ENCODE measurements around the gene B3GNT3.

The B3GNT3 gene

DNA sequence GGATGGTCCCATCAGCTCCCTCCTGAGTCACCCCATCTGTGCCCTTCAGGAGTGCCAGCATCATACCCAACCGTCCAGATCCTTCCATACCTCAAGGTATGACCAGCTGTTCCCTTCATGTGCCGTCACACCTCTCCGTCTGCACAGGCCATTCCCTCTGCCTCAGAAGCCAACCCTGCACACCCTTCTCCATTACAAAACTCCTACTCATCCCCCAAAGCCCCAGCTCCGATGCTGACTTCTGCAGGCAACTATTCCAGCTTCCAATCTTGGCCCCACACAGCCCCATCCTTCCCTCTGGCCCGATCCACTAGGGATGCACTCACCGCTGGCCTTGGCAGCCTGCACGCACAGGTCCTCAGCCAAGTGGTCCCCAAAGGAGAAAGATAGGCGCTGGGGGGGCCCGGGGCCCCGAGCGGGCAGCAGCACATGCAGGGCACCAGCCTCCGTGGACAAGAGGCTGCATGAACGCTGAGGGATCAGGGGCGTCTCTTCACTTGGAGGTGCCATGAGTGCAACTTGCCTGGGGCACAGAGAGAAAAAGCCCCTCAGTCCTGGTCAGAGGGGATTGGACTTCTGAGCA is 49.1 kb downstream of the B3GNT3 start:
- H3K27ac Mint-ChIP-seq: peak overlapping the region; percentile 77
- peak overlapping the region; percentile 90 for H3K4me3 Mint-ChIP-seq
- H3K36me3 Mint-ChIP-seq: peaks cover 3% of the 10 kb centered on the region
- no peaks in the 10 kb centered on the region for H3K27me3 Mint-ChIP-seq
- H3K9me3 Mint-ChIP-seq (ENCODE audit: low read depth): no peaks in the 10 kb centered on the region
- H3K4me1 Mint-ChIP-seq (ENCODE audit: low read depth): peaks cover 44% of the 10 kb centered on the region

- H3K27me3 Mint-ChIP-seq: no peaks in the 10 kb centered on the region
- H3K27ac Mint-ChIP-seq: peak overlapping the region; percentile 98
- H3K4me3 Mint-ChIP-seq: peak overlapping the region; percentile 90
- H3K36me3 Mint-ChIP-seq: no peaks in the 10 kb centered on the region
- H3K9me3 Mint-ChIP-seq (ENCODE audit: low read depth): no peaks in the 10 kb centered on the region
- H3K4me1 Mint-ChIP-seq (ENCODE audit: low read depth): peaks cover 56% of the 10 kb centered on the region
These were observed 51.2 kb downstream of the B3GNT3 start for GRCh38 chr19:17846146-17846545.

DNA sequence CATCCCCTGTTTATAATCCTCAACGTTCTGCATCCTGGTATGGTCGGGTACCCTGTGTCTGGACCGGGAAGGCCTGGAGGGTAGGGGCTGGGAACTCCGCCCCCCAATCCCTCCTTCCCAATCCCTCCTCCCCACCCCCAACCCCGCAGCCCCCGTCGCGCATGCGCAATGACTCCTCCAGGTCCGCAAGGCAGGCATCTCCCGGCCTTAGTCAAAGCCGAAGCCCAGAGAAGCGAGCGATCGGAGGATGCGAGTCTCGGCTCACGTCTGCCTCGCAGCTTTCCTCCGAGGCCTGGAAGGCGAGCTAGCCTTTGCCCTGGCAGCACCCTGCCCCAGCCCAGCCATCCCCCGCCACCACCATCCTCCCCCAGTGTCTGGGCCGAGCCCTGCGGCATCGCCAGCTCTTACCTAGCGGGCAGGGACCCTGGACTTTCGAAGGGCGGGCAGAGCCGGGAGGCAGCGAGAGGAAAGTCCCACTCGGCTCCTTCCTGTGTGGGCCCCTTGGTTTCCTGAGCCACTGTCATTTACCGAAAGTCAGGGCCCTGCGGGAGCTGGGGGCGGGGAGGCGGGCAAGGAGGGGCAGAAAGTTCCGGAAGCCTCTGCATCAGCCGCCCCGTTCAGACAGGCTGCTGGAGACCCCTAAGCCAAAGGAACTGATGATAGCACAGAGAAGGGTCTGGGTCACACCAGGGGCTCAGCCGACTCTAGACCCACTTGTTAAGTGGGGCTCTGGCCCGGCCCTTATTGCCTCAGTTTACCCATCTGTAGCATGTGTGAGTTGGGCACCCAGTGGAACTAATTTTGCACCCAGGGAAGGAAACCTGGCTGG is 52.8 kb downstream of the B3GNT3 start, which contains the start of gene JAK3:
JAK3 (minus strand) TSS at position 445 of the 829 bp plus-strand sequence. CDS start 3,565 bp downstream, outside the sequence.
- Mint-ChIP-seq H3K27ac (peak within 1 kb of the TSS; percentile 98), H3K9me3 (ENCODE audit: low read depth) (no peaks in the 10 kb centered on the region), H3K27me3 (no peaks in the 10 kb centered on the region), H3K36me3 (no peaks in the 10 kb centered on the region), H3K4me1 (ENCODE audit: low read depth) (peaks cover 63% of the 10 kb centered on the region), H3K4me3 (peak within 1 kb of the TSS; percentile 90)

DNA sequence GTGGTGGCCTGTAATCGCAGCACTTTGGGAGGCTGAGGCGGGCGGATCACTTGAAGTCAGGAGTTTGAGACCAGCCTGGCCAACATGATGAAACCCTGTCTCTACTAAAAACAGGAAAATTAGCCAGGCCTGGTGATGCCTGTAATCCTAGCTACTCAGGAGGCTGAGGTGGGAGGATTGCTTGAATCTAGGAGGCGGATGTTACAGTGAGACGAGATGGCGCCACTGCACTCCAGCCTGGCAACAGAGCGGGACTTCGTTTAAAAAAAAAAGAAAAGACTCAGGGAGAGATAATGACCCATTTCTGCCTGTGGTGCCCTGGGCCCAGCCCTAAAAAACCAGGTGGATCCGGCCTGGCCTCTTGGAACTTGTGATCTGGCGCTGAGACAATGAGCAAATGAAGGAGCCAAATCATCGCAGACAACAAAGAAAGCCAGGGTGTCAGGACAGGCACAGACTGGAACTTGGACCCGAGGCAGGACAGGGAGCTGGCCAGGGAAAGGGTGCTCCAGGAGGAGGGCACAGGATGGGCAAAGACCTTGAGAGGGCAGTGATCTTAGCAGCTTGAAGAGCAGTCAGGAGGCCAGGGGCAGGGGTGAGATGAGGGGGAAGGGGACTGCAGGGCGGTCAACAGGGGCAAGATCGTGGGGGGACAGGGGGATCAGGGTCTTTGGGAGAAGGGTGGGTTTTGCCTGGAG is 53.8 kb downstream of the B3GNT3 start:
- peak overlapping the region; percentile 47 for H3K4me3 Mint-ChIP-seq
- peak overlapping the region; percentile 98 for H3K27ac Mint-ChIP-seq
- no peaks in the 10 kb centered on the region for H3K27me3 Mint-ChIP-seq
- H3K9me3 Mint-ChIP-seq (ENCODE audit: low read depth): no peaks in the 10 kb centered on the region
- H3K4me1 Mint-ChIP-seq (ENCODE audit: low read depth): peaks cover 57% of the 10 kb centered on the region
- H3K36me3 Mint-ChIP-seq: no peaks in the 10 kb centered on the region

DNA sequence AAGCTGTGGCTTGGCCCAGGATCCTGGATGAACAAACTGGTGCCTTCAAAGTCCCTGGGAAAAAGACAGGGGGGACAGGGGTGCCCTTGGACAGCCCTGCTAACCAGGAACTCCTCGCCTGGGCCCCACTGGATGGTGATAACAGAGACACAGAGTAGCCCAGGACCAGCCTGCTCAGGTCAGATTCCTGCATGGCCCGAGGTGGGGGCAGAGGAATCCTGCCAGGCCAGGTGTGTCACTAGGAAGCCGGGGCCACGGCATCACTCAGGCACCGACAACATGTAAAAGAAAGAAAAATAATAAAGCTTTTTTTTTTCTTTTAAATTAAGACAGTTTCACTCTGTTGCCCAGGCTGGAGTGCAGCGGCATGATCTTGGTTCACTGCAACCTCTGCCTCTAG is 59.1 kb downstream of the B3GNT3 start:
- Mint-ChIP-seq H3K36me3 (no peaks in the 10 kb centered on the region), H3K27ac (no peak overlapping the region), H3K9me3 (ENCODE audit: low read depth) (no peaks in the 10 kb centered on the region), H3K4me1 (ENCODE audit: low read depth) (peaks cover 31% of the 10 kb centered on the region), H3K27me3 (no peaks in the 10 kb centered on the region), H3K4me3 (no peak overlapping the region)

- no peak overlapping the region for H3K27ac Mint-ChIP-seq
- H3K9me3 Mint-ChIP-seq (ENCODE audit: low read depth): no peaks in the 10 kb centered on the region
- H3K4me3 Mint-ChIP-seq: no peak overlapping the region
- H3K27me3 Mint-ChIP-seq: no peaks in the 10 kb centered on the region
- H3K4me1 Mint-ChIP-seq (ENCODE audit: low read depth): peaks cover 19% of the 10 kb centered on the region
- peaks cover 6% of the 10 kb centered on the region for H3K36me3 Mint-ChIP-seq
These were observed 60.6 kb downstream of the B3GNT3 start for GRCh38 chr19:17855280-17856152.

- Mint-ChIP-seq H3K36me3 (peaks cover 20% of the 10 kb centered on the region), H3K27me3 (no peaks in the 10 kb centered on the region), H3K27ac (peak within 1 kb of the TSS; percentile 100), H3K4me1 (ENCODE audit: low read depth) (peaks cover 26% of the 10 kb centered on the region), H3K9me3 (ENCODE audit: low read depth) (no peaks in the 10 kb centered on the region), H3K4me3 (peak within 1 kb of the TSS; percentile 98)
These were observed 64.8 kb downstream of the B3GNT3 start, which contains the start of gene RPL18A for GRCh38 chr19:17859533-17860330. Gene RPL18A, plus strand, starts transcription at chr19:17859910. Its CDS starts 47 bp downstream, at chr19:17859957.

DNA sequence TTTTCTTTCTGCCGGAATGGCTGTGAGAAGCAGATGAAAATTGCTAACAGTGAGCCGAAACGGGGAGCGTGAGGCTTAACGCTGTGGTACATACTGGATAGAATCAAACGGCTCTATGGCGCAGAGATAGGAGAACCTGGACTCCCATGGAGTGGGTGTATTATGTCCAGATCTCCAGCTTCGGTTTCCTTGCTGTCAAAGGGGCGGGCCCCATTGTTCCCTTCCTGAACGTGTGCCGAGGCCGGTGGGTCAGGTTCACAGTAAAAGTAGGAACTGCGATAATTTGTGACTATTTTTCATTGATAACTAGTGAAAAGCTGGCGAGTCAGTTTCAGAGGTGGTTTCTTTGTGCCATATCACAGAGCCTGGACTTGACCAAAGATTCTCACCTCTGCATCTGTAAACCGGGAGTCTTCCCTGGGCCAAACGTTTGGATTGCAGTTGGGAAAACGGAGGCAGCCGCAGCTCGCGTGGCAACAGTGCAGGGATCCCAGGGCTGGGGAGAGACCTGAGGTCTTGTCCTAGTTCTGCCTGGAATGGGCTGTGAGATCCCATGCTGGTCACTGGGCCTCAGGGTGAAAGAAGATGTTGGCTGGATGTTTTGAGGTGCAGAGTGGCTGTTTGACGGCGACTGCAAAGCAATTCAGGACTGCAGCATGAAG is 65.5 kb downstream of the B3GNT3 start:
- Mint-ChIP-seq H3K27ac (peak overlapping the region; percentile 100), H3K27me3 (no peaks in the 10 kb centered on the region), H3K9me3 (ENCODE audit: low read depth) (no peaks in the 10 kb centered on the region), H3K36me3 (peaks cover 20% of the 10 kb centered on the region), H3K4me1 (ENCODE audit: low read depth) (peaks cover 23% of the 10 kb centered on the region), H3K4me3 (peak overlapping the region; percentile 98)

- H3K4me3 Mint-ChIP-seq: peak overlapping the region; percentile 98
- no peaks in the 10 kb centered on the region for H3K27me3 Mint-ChIP-seq
- H3K36me3 Mint-ChIP-seq: peaks cover 20% of the 10 kb centered on the region
- H3K4me1 Mint-ChIP-seq (ENCODE audit: low read depth): peaks cover 20% of the 10 kb centered on the region
- peak overlapping the region; percentile 100 for H3K27ac Mint-ChIP-seq
- H3K9me3 Mint-ChIP-seq (ENCODE audit: low read depth): no peaks in the 10 kb centered on the region
These were observed 66.0 kb downstream of the B3GNT3 start for GRCh38 chr19:17860993-17861360.

- Mint-ChIP-seq H3K4me3 (peak overlapping the region; percentile 98), H3K36me3 (peaks cover 20% of the 10 kb centered on the region), H3K4me1 (ENCODE audit: low read depth) (peaks cover 20% of the 10 kb centered on the region)
These were observed 66.8 kb downstream of the B3GNT3 start for GRCh38 chr19:17861542-17862402.

DNA sequence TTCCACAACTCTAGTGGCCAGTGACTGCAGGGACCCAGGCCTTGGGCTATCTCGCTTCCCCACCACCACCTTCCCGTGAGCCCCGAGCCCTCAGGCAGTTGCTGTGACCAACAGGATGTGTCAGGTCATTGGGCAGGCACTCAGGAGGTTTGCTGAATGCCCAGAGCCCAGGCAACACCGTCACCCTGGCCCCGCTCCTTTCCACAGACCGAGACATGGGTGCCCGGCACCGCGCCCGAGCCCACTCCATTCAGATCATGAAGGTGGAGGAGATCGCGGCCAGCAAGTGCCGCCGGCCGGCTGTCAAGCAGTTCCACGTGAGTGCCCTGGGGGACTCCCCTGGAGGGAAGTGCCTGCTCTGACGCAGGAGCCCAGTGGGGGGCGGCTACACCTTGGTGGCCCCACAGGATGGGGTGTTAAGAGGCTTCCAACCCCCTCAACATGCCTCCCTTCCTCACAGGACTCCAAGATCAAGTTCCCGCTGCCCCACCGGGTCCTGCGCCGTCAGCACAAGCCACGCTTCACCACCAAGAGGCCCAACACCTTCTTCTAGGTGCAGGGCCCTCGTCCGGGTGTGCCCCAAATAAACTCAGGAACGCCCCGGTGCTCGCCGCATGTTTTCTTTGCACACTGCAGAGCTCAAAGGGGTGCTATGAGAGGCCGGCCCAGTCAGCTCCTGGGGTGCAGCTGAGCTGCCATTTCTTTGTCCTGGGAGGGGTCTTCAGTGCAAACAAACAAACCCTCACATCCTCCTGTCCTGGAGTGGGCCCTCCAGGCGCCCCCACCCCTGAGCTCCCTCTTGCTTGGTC is 68.0 kb downstream of the B3GNT3 start:
- Mint-ChIP-seq H3K4me1 (ENCODE audit: low read depth) (peaks cover 20% of the 10 kb centered on the region), H3K27me3 (no peaks in the 10 kb centered on the region), H3K9me3 (ENCODE audit: low read depth) (no peaks in the 10 kb centered on the region), H3K27ac (peak overlapping the region; percentile 100), H3K4me3 (peak overlapping the region; percentile 98), H3K36me3 (peaks cover 20% of the 10 kb centered on the region)

More at GRCh38 chr19:17861542-17862402, 66.8 kb downstream of the B3GNT3 start:
- Mint-ChIP-seq H3K27ac (peak overlapping the region; percentile 100), H3K27me3 (no peaks in the 10 kb centered on the region), H3K9me3 (ENCODE audit: low read depth) (no peaks in the 10 kb centered on the region)

Measured in activated naive CD8-positive, alpha-beta T cell (primary cell).